IPS-18c (cell line): Measurements from ENCODE around the gene DBF4B.
A peak's percentile ranks its signal among the peaks of the same experiment; 100 is the strongest.
"Not testable (repeated sequence)": the region's sequence is repeated elsewhere in the genome, so short reads cannot be mapped to it uniquely, and the experiment has no call there.

Experiments used
- H3K4me3 ChIP-seq: 2 replicates; pipeline ENCODE4 v1.7.0; 2013; ENCODE audit warnings: low read depth, mild to moderate bottlenecking, low read length, moderate library complexity; ENCODE audit not compliant: insufficient read depth
- H3K9me3 ChIP-seq: one replicate; pipeline ENCODE4 v1.6.1; 2013; ENCODE audit warnings: mild to moderate bottlenecking, low read length, moderate library complexity; ENCODE audit not compliant: control insufficient read depth, insufficient read depth

The DBF4B gene, protein sequence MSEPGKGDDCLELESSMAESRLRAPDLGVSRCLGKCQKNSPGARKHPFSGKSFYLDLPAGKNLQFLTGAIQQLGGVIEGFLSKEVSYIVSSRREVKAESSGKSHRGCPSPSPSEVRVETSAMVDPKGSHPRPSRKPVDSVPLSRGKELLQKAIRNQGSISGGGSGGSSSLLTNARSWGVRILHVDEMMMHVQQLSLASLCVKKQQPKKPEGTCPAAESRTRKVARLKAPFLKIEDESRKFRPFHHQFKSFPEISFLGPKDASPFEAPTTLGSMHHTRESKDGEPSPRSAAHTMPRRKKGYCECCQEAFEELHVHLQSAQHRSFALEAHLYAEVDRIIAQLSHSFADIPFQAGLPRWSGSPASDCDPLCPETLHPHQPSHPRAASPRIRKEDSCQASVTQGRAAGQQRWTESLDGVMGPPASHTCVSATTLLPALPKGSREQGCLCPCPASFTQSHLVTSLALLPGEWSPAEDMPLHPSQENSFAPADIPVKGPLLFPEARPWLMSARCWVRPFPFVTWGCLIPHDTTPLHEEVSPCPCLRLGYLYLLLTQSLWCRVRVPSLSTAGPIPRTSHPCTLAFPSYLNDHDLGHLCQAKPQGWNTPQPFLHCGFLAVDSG

GRCh38 chr17:44708401-44709263 is at the start of gene DBF4B:
DBF4B (plus strand) TSS chr17:44708665; CDS start chr17:44708821, 156 bp downstream.
- H3K4me3 ChIP-seq: peak within 1 kb of the TSS; percentile 90
- no peaks in the 10 kb centered on the region for H3K9me3 ChIP-seq

DNA sequence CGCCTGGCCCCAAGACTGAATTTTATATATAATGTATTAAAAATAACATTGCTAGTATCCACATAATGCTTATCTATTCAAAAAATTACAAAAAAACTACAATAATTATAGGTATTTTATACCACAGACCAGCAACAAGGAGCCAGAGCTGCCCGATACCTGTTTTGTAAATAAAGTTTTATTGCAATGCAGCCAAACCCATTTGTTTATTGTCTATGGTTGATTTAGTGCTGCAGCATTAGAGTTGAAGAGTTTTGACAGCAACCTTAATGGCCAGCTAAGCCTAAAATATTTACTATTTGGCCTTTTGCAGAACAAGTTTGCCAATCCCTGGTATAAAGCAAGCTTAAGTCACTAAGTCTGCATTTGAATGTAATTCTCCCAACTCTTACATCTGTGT is 46.6 kb upstream of the DBF4B start:
- Histone ChIP-seq H3K4me3 (no peak overlapping the region), H3K9me3 (no peaks in the 10 kb centered on the region)

DNA sequence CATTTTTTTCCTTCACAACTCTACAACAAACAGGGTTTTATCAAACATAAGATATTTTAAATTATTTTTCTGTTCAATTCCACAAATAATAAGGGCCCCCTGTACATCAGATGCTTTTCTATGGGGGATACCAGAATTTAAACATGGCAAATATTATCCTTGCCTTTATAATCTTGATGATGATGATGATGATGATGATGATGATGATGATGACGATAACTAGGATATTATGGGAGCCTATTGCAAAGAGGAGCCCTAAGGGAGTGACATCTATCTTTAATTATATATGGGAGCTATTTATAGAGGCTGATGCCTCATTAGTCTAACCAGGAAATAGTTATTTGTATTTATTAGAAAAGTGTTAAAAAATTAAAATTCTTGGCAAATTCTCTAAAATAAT is 45.4 kb upstream of the DBF4B start:
- no peak overlapping the region for H3K4me3 ChIP-seq
- H3K9me3 ChIP-seq: no peaks in the 10 kb centered on the region

- Histone ChIP-seq H3K9me3 (no peaks in the 10 kb centered on the region), H3K4me3 (no peak overlapping the region)
Measured at GRCh38 chr17:44664867-44665266, 43.6 kb upstream of the DBF4B start.

- H3K9me3 ChIP-seq: no peaks in the 10 kb centered on the region
- H3K4me3 ChIP-seq: no peak overlapping the region
Measured at GRCh38 chr17:44666006-44666405, 42.5 kb upstream of the DBF4B start.

DNA sequence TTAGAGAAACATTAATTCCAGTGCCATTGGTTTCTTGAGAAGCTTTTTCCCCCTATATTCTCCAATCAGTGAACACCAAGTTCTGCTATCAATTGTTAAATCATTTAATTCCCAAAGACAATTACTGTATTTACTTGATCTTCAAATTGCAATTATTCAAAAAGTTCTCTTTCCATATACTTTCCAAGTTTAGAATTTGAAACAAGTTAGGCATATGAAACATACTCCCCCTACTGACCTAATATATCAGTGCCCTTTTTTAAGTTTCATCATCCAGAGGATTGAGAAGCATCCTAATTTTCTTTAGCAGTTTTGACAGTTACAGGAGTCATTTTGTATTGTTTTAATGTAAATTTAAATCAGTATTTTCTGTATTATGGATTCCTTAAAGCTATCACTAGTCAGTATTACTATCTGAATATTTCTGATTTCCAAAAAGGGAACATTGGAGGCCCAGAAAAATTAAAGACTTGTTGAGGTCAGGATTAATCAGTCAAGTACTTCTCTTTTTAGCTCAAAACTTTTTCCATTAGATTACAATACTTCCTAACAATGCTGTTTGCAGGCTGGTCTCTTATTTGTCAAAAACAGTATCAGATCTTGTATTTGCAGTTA is 35.9 kb upstream of the DBF4B start:
- Histone ChIP-seq H3K9me3 (no peaks in the 10 kb centered on the region), H3K4me3 (no peak overlapping the region)

- H3K4me3 ChIP-seq: no peak overlapping the region
- no peaks in the 10 kb centered on the region for H3K9me3 ChIP-seq
Measured at GRCh38 chr17:44673893-44674292, 34.6 kb upstream of the DBF4B start.

DNA sequence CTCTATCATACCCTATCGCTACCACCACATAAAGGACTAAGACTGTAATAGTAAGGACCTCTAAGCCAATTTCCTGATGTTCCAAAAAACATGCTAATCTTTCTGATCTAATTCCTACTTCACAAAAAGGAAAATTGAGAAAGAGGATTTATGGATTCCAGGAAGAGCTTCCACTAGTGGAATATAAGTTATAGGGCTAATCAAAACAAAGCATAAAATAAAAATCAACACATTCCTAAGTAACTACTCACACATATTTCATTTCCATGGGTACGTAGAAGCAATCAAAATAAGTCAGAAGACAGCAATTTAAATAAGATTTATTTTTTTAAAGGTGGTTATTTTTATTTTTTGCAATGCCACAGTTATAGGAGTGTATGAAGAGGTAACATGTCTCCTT is 31.3 kb upstream of the DBF4B start:
- H3K9me3 ChIP-seq: no peaks in the 10 kb centered on the region
- H3K4me3 ChIP-seq: no peak overlapping the region

DNA sequence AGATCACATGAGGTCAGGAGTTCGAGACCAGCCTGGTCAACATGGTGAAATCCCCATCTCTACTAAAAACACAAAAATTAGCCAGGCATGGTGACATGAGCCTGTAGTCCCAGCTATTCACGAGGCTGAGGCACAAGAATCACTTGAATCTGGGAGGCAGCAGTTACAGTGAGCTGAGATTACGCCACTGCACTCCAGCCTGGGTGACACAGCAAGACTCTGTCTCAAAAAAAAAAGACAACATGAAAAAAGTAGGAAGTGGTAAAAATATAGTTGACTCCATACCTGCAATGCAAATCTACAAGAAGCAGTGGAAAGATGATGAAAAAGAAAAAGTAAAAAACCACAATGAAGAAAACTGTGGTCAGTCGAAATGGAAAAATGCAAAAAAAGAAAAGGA is 25.2 kb upstream of the DBF4B start:
- H3K4me3 ChIP-seq, H3K9me3 ChIP-seq: not testable (repeated sequence)

DNA sequence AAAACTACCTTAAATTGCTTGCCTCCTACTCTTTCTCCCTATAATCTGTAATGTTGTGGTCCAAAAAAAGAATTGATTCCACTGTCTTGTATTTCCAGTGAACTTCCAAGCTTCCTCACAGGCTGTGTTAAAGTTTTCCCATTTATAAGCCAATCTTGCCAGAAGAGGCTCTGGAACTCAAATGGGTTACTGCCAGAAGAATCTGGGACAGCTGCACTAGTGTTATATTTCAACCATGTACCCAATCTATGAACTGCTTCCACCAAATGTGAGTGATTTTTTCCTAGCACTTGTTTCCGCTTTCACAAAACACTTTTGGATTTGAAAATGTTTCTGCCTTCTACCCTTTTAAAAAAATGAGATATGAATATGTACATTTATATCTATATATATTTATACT is 20.7 kb upstream of the DBF4B start:
- peaks cover 3% of the 10 kb centered on the region for H3K9me3 ChIP-seq
- H3K4me3 ChIP-seq: no peak overlapping the region

GRCh38 chr17:44688200-44688599 is 20.3 kb upstream of the DBF4B start:
- Histone ChIP-seq H3K9me3 (peaks cover 3% of the 10 kb centered on the region), H3K4me3 (no peak overlapping the region)

DNA sequence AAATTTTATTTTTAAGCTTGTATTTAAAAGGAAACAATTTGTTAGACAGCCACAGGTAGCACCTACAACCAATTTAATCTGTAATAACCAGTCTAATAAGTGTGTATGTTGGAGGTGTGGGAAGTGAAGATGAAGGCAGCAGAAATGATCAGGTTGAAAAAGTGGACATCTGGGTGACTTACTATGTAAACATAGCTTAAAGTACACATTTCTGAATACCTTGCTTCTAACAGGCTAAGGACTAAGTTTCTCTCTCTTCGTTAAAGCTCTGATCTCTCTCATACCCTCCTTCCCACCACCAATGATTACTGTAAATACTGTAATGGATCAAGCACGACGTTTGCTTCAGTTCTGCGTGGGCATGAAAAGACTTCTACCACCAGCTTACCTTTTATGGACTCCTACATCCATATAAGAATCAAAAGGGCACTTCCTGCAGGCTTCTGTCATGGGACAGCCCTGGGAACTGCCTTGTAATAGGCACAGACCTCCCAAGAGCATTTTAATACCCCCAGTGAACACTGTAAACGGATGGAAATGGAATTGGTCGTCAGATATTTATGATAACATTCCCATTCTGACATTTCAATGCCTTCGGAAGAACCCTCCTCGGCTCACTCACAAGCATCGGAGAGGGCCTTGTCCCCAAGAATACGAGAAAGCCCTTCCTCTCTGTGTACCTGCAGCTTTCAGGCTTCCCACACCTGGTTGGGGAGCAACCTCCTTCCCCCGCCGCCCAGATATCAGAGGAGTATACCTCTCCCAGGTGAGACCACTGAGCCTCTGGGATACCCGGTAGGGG is 19.6 kb upstream of the DBF4B start:
- H3K4me3 ChIP-seq: peak overlapping the region; percentile 100
- peaks cover 3% of the 10 kb centered on the region for H3K9me3 ChIP-seq

DNA sequence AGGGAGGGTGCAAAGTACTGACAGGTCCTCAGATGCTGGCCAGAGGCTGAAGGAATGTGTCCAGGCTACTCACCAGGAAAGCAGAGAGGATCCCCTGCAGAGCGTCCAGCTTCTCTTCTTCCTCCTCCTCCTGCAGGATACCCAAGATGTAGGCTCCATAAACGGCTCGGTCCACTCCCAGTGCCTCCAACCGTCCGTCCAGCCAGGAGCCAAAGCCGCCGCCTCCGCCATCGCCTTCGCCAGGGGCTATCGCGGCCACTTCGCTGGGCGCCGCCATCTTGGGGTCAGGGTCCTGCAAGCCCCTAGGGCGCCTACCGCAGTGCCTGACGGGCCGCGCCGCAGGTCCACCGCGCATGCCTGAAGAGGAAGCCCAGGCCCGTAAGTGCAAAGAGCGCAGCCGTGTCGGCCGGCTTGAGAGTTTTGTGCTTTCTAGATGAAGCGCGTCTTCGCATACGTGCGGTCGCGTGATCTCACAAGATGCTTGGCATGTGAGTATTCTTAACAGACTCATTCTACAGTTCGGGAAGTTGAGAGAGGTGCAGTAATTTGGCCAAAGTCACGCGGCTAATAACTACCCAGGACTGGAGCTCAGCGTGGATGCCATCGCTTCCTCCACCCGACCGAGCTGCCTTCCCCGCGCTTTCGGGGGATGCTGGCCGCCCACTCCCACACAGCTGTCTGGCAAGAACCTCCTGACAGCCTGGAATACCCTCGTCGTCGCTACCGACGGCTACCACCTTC is 18.8 kb upstream of the DBF4B start, which contains the start of gene CCDC43:
CCDC43 (minus strand) TSS at position 300 of the 741 bp plus-strand sequence; CDS start at position 277, 23 bp downstream.
- Histone ChIP-seq H3K9me3 (peaks cover 3% of the 10 kb centered on the region), H3K4me3 (peak within 1 kb of the TSS; percentile 100)

- H3K4me3 ChIP-seq, H3K9me3 ChIP-seq: not testable (repeated sequence)
Measured at GRCh38 chr17:44690746-44691306, 17.6 kb upstream of the DBF4B start.

DNA sequence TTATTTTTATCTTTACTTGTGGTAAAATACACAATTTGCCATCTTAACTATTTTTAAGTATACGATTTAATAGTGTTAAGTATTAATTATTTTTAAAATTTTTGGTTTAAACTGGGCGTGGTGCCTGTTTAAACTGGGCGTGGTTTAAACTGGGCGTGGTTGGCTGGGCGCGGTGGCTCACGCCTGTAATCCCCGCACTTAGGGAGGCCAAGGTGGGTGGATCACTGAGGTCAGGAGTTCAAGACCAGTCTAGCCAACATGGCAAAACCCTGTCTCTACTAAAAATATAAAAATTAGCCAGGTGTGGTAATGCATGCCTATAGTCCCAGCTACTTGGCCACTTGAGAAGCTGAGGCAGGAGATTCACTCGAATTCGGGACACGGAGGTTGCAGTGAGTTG is 14.9 kb upstream of the DBF4B start:
- H3K9me3 ChIP-seq: no peaks in the 10 kb centered on the region
- H3K4me3 ChIP-seq: no peak overlapping the region

DNA sequence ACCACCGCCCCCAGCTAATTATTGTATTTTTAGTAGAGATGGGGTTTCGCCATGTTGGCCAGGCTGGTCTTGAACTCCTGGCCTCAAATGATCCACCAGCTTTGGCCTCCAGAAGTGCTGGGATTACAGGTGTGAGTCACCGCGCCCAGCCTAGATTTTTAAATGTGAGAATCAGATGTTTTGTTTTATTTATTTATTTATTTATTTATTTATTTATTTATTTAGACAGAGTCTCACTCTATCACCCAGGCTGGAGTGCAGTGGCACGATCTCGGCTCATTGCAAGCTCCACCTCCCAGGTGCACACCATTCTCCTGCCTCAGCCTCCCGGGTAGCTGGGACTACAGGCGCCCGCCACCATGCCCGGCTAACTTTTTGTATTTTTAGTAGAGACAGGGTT is 8.2 kb upstream of the DBF4B start:
- not testable (repeated sequence) for H3K4me3 ChIP-seq, H3K9me3 ChIP-seq
